Uterus (tissue), 2 donors: ENCODE results near the gene PCP4.

Experiments
- POLR2A ChIP-seq, 2 donors: fragments of 450-650 bp; IDR thresholded peaks; one replicate each; pipeline ENCODE4 v1.6.1; 2016; ENCODE audit warnings: antibody characterized with exemption in 2 of 2, mild to moderate bottlenecking in 1 of 2, moderate library complexity in 1 of 2
- TF ChIP-seq, protein P1 (sequence below), 4 experiments: fragments of 200-600 bp in 2 of 4; fragments of 450-650 bp in 2 of 4; sonication (generic) in 2 of 4; IDR thresholded peaks; one replicate each; pipeline ENCODE4 v1.5.1; 2016 to 2019; ENCODE audit warnings: antibody characterized with exemption in 4 of 4, mild to moderate bottlenecking in 2 of 4, moderate library complexity in 1 of 4

DNA sequence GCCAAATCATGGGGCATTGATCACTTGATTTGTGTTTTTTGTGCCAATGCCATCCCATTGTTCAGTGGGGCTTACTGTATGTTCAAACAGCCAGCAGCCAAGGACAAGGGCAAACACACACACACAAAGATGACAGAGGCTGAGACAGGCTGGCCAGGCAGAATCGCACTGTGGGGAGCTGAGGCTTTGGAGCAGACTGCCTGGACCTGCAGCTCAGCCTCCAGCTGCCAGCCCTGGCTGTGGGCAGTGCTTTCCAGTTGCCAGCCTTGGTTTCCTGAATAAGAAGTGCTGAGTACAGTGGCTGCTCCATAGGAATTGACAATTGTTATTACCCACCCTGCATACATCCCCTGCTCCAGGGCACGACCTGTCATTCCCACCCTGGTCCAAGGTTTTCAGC, 16.9 kb upstream of the PCP4 start:
- TF ChIP-seq, protein P1, sequence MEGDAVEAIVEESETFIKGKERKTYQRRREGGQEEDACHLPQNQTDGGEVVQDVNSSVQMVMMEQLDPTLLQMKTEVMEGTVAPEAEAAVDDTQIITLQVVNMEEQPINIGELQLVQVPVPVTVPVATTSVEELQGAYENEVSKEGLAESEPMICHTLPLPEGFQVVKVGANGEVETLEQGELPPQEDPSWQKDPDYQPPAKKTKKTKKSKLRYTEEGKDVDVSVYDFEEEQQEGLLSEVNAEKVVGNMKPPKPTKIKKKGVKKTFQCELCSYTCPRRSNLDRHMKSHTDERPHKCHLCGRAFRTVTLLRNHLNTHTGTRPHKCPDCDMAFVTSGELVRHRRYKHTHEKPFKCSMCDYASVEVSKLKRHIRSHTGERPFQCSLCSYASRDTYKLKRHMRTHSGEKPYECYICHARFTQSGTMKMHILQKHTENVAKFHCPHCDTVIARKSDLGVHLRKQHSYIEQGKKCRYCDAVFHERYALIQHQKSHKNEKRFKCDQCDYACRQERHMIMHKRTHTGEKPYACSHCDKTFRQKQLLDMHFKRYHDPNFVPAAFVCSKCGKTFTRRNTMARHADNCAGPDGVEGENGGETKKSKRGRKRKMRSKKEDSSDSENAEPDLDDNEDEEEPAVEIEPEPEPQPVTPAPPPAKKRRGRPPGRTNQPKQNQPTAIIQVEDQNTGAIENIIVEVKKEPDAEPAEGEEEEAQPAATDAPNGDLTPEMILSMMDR (IDR thresholded peaks at IDR 0.05) = no peak
- no peak for TF ChIP-seq POLR2A (IDR thresholded peaks at IDR 0.05)
